Fibroblast of mammary gland (primary cell): ENCODE data around the gene DHRS2.

Experiments
- DNase-seq: peaks from one replicate; pipeline ENCODE4 v3.0.0-alpha.2; 2010; ENCODE audit warnings: low read depth
- H3K4me3 ChIP-seq: 2 replicates; pipeline ENCODE4 v1.5.1; 2011; ENCODE audit warnings: low read depth, mild to moderate bottlenecking, low read length, moderate library complexity; ENCODE audit not compliant: control insufficient read depth
- TF ChIP-seq, protein P1 (sequence below): conservative IDR thresholded peaks from 2 replicates; pipeline ENCODE4 v1.5.1; 2011; ENCODE audit warnings: low read depth, low read length, inconsistent platforms; ENCODE audit not compliant: control insufficient read depth, insufficient read depth

Gene DHRS2

DNA sequence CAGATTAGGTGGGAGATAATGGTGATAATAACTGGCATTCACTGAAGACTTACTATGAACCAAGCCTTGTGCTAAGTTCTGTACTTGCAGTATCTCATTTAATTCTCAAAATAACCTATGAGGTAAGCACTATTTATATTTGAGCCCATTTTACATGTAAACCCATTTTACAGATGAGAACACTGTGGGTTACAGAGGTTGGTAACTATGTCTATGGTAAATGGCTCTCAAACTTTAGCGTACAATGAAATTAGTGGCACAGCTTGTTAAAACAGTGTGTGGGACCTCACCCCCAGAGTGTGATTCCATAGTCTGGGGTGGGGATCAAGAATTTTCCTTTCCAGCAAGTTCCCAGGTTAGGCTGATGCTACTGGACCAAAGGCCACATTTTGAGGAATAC is 35.4 kb upstream of the DHRS2 start:
- TF ChIP-seq, protein P1, sequence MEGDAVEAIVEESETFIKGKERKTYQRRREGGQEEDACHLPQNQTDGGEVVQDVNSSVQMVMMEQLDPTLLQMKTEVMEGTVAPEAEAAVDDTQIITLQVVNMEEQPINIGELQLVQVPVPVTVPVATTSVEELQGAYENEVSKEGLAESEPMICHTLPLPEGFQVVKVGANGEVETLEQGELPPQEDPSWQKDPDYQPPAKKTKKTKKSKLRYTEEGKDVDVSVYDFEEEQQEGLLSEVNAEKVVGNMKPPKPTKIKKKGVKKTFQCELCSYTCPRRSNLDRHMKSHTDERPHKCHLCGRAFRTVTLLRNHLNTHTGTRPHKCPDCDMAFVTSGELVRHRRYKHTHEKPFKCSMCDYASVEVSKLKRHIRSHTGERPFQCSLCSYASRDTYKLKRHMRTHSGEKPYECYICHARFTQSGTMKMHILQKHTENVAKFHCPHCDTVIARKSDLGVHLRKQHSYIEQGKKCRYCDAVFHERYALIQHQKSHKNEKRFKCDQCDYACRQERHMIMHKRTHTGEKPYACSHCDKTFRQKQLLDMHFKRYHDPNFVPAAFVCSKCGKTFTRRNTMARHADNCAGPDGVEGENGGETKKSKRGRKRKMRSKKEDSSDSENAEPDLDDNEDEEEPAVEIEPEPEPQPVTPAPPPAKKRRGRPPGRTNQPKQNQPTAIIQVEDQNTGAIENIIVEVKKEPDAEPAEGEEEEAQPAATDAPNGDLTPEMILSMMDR, result no peak
- DNase-seq, result no peak
- H3K4me3 ChIP-seq, result no peak overlapping the region

DNA sequence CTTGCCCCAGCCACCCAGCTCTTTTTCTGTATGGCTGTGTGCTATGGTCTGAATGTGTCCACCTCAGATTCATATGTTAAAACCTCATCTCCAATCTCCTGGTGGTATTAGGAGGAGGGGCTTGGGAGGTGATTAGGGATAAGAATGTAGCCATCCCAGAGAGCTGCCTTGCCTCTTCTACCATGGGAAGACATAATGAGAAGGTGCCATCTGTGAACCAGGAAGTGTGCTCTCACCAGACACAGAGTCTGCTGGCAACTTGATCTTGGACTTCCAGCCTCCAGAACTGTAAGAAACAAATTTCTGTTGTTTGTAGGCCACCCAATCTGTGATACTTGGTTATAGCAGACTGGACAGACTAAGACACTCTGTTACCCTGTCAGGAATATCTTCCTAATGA is 34.7 kb upstream of the DHRS2 start:
- H3K4me3 ChIP-seq, result no peak overlapping the region
- DNase-seq, result no peak
- TF ChIP-seq, protein P1, result no peak

DNA sequence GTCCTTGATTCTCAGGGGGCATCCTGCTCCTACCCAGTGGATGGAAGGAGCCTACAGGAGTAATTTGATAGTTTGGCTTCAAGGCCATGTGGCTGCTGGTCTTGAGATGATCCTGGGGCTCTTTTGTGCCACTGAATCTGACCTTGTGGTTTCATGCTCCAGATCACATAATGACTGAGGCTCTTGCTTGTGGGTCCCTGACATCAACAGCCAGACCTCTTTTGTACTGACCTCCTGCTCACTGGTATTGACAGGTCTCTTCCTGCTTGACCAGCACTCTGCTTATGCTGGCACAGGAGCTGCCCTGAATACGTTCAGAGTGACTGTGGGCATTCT is 34.4 kb upstream of the DHRS2 start:
- DNase-seq, result no peak
- TF ChIP-seq, protein P1, result no peak
- H3K4me3 ChIP-seq, result no peak overlapping the region

DNA sequence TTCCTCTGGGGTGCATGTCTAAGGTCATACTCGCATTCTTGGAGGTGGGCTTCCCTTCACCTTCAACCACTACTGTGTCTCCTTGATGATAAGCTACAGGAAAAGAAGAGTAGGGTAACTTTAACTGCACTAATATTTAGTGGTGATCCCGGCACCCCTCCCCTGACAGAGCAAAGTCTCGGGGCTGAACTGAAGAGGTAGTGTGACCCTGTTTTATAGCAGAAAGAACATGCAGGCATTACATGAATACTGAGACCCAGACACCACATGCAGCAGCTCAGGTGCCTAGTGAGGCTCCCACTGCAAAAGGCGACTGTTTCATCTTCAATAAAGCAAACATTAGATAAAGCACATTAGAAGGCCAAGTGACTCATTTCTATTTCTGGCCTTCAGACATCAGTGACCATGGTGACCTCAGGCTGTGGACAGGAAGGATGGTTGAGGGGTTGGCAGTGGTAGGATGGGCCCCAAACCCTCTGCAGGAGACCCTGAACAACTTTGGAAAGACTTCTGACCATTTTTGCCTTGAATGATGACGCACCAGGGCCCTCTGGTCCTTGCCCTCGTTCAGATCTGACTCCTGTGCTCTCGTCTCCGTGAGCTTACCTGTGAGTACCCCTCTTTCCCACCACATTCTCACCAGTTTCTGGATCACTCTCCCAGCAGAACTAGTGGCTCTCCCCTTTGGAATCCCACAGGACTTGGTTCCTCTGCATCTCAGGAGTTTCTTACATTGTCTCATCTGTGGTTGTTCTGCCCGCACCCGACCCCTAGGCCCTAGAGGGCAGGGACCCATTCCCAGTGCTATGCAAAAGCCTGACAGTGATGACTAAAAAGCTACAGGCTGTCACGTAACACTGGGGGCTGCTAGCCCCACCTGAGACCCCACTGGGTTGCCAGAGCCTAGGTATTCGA is 33.7 kb upstream of the DHRS2 start:
- no peak for DNase-seq
- H3K4me3 ChIP-seq, result no peak overlapping the region
- TF ChIP-seq, protein P1, result no peak

DNA sequence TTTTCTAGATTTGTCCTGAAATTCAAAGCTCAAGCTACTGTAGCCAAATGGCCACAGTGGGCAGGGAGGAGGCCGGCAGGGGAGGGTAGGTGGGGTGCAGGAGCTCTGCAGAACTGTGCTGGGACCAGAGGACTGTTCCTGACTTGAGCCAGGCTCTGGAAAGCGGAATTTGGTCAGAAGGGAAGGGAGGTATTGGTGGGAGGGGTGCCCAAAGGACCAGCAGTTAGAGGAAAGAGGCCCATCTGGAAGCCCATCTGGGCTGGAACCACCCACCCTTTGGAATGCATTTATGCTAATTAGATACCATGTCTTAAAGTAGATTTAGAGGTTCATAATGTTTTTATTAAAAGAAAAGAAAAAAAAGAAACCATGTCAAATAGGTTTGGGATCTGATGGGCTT is 33.1 kb upstream of the DHRS2 start:
- no peak for DNase-seq
- TF ChIP-seq, protein P1, result no peak
- H3K4me3 ChIP-seq, result no peak overlapping the region

DNA sequence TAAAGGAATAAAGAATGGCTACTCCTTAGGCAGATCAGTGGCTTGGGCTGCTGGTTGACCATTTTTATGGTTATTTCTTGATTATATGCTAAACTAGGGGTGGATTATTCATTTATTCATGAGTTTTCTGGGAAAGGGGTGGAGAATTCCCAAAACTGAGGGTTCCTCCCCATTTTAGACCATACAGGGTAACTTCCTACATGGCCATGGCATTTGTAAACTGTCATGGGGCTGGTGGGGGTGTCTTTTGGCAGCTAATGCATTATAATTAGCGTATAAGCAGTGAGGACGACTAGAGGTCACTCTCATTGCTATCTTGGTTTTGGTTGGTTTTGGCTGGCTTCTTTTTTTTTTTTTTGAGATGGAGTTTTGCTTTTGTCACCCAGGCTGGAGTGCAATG is 32.0 kb upstream of the DHRS2 start:
- TF ChIP-seq, protein P1, result no peak
- no peak for DNase-seq
- H3K4me3 ChIP-seq, result no peak overlapping the region
